Mucosa of gallbladder (tissue), 1 donor: ENCODE data around the gene PDE4DIP. TPM values are rescaled to one million over a fixed set of nuclear protein-coding genes. Genes with fewer than 3 reads are reported as not detected.
"Not testable (repeated sequence)": the region's sequence is repeated elsewhere in the genome, so short reads cannot be mapped to it uniquely, and the experiment has no call there.

ENCODE experiments used
- DNase-seq: peaks from one replicate; pipeline ENCODE4 v3.0.0-alpha.2; 2020; ENCODE audit warnings: low spot score
- total RNA-seq: library from RNA; stranded (reverse); gene quantifications from one replicate; pipeline ENCODE4 v1.2.1, GENCODE V29; 2021
- donor health status: DM: no; HTN: no; CAD: no.

Gene PDE4DIP
- total RNA-seq, 1 donor from 2014 or later, result 78.2 TPM

DNA sequence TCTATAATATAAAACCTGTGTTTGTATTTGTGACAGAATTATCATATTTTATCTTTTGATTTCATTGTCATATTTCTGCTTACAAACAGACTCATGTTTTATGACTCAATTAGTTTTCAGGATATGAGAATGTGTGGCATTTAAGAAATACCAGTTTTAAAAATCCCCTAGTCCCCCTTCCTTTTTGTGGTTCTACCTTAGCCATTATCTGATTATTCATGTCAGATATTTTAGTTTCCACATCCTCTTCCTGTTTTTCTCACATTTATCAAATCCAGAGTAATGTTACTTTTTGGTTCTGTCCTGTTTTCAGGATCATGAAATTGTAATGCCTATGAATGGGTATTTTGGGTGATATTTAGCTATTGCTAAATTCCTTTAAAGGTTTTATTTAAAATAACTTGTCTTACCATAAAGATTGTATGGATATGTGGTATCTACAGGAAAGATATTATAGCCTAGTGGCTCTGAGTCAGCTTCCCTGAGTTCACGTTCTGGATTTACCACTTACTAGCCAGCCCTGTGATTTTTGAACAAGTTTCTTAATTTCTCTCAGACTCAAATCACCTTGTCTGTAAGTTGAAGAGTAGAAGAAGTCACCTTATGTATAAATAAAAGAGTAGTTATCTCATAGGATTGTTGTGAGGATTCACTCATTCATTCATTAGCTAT, 131.8 kb downstream of the PDE4DIP start:
- not testable (repeated sequence) for DNase-seq

DNA sequence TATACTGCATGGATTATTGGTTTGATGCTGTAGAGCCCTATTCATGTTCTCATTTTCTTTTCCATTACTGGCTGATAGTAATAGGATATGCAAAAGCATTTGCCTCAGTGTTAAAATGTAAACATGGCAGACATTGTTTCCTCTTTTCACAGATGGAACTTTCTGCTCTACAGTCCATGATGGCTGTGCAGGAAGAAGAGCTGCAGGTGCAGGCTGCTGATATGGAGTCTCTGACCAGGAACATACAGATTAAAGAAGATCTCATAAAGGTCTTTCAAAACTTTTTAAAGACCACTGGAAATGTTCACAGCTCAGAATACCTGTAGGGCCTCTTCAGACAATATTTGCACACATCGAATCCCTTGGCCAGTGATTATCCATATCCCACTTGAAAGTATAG, 133.6 kb downstream of the PDE4DIP start:
- DNase-seq, result not testable (repeated sequence)

DNA sequence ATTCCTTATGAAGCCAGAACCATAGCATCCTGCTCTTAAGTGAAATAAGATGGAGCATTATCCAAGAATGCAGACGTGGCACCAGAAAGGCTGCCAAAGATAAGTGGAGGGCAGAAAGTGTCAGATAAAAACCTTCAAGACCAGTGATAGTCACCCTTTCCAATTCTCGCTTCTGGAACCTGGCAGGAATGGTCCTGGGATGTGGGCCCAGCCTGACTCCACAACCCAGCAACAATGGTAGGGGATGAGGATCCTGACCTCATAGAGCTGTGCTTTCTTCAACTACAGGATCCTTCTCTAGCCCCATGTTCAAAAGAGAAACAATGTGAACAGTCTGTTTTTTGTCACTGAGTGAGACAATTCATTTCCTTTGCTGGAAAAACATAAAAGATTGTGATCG, 145.2 kb downstream of the PDE4DIP start:
- not testable (repeated sequence) for DNase-seq

DNA sequence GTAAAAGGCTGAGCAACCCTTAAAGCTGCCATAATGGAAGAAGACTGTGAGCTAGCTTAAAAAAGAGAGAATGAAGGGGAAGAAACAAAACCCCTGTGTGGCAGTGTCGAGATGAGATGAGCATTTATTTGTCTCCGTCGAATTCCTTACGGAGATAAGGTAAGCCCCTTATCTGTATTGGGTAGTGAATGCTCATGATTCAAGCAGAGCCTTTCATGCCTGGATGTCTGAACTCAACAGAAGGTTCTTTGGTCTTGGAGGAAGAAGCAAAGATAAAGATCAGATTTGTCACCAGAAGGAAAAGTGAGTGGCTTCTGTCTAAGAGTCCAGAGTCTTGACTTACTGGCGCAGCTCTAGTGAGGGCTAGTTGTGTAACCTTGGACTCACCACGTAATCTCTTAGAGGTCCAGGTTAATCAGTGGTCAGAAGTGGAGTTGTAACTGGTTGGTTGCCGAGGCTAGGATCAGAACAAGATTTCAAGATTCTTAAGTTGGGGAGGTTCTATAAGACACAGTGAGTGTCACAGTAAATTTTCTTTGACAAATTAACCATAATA, 146.1 kb downstream of the PDE4DIP start:
- DNase-seq, result not testable (repeated sequence)

DNA sequence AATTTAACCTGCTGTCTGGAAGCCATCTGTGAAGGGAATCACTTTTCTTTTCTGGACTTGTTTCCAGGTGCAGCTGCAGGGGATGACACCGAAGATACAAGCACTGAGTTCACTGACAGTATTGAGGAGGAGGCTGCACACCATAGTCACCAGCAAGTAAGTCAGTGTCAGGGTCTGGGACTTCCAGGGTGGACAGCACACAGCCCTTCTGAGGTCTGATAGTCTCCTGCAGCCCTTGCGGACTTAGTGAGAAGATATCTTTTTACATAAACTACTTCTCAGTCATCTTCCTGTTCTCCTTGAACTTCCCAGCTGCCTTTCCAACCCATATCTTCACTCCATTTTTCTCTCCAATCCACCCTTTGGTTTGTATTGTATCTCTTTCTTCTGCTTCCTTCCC, 147.6 kb downstream of the PDE4DIP start:
- not testable (repeated sequence) for DNase-seq

DNA sequence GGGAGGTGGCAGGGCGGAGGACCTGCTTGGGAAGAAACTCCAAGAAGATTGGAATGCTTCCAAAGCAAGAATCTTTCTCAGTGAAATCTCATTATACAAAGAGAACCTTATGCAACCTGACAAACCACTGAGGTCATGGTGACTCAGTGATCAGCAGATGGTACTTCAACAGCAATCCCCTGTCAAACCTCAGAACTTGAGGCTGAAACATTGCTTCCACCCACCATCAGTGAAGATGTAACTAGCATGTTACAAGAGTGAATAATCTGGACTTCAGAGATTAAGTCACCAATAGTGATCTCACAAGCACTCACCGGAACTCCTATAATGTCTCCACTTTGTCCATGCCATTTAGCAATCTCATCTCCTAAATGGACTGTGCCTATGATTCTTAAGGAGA, 148.1 kb downstream of the PDE4DIP start:
- DNase-seq, result not testable (repeated sequence)

DNA sequence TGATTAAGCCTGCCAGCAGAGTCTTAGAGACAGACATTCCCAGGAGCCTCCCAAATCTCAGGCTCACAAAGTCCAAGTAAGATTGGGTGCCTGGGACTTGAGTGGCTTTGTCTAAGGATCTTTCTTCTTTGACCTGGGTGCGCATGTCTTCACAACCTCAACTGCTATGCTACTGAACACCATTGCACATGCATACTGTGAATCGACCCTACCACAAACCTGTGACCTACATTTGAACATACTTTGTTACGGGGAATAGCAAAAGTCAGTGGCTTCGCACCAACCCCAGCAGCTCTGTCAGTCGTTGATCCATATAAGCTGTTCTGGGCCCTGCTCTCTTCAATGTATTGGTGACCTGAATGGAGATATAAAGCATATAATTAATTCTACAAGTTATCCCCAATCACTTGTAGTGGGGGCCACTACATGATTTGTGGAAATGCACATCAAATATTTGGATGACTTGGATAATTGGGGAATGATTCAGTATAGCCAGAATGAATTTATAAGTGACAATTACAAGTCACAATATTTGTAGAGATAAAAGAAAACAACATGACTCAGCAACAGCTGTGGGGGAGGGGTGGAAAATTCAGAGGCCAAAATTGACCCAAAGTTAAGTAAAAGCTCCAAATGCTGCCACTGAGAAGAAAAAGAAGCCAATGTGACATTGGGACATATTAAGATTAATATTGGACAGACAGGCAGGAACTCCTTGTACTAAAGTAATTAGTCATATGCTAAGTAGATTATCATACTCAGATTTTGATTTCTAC, 152.4 kb downstream of the PDE4DIP start:
- DNase-seq, result not testable (repeated sequence)

DNA sequence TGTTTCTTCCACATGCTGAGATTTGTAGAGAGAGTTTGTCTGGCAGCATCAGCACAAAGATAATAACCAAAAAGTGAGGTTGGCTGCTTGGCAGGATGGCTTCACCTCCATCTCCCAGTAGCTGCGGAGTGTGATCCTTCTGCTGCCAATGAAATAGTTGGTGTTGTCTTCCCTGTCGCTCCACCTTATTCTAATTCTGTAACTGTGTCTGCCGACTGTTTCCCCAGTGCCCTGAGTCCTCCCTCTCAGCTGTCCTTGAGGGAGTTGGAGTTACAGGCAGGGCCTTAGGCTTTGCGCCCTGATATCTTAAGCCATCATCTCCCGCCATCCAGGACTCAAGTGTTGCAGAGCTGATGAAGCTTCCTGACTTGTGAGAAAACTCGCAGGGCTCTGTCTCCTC, 153.2 kb downstream of the PDE4DIP start:
- not testable (repeated sequence) for DNase-seq

DNA sequence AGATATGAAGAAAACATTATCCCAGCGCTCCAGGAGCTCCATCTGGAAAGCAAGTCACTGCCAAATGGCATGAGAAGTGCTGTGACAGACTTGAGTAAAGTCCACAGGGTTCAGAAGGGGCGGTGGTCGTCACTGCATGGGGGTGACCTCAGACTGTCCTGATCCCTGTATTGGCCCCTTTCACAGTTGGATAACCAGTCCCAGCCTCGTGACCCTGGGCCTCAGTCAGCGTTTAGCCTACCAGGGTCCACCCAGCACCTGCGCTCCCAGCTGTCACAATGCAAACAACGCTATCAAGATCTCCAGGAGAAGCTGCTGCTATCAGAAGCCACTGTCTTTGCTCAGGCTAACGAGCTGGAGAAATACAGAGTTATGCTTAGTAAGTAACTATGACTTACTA, 158.4 kb downstream of the PDE4DIP start:
- not testable (repeated sequence) for DNase-seq

DNA sequence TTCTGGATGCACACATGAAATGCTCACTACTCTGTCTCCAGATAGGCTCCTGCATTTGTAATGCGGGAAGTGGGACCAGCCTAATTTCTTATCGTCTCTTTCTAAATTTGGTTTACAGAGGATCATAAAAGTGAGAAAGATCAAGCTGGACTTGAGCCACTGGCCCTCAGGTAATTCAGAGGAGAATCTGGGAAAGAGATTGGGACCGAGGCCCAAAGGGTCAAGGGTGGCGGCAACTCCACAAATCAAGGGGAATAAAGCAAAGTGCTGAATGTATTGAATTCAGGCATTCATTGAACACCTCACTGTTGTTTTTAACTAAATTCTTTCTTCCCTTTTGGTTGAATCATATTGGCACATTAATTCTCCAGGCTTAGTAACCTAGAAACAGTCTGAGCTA, 164.1 kb downstream of the PDE4DIP start:
- DNase-seq, result not testable (repeated sequence)

DNA sequence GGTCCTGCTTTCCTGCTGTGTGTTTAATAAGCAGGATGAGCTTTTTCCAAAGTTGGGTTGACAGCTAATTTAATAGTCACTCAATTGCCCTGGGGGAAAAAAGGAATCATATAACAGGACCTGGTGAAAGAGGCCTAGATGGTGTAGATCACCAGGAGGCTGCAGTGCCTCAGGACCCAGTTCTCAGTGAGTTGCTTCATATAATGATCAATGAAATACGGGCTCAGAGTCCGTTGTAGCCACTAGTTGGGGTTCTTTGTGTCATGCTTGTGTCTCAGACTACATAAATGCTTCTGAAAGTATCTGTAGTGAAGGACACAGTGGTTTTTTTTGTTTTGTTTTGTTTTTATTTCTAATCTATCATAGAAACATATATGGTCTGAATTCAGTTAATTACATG, 164.5 kb downstream of the PDE4DIP start:
- DNase-seq, result not testable (repeated sequence)

DNA sequence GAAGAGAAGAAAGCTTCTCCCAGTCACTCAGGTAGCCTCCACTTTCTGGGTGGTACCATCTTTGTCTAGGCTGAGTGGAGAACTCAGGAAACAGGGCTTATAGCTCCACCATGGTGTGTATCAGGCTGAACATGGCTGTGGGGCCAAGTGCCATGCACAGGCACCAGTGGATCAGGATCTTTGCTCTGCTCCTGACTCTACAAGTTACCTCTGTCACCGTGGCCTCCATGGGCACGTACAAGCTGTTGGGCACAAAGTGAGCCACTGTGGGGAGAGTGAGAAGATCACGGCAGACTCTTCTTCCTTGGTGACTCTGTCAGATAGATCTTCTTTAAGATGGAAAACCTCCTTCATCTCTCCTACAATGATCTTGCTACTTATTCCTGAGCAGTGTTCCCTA, 165.5 kb downstream of the PDE4DIP start:
- DNase-seq, result not testable (repeated sequence)

DNA sequence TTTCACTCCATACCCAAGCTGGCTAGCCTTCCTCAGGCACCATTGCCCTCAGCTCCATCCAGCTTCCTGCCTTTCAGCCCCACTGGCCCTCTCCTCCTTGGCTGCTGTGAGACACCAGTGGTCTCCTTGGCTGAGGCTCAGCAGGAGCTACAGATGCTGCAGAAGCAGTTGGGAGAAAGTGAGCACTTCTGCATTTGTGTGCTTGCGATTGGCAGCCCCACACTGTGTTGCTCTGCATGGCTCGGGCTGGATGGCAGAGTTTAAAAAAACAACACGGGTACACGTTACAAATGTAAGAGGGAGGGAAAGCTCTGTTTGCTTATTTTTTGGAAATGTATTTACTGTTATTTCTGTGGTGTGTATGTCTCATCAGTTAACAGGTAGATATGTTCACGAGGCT, 168.4 kb downstream of the PDE4DIP start:
- not testable (repeated sequence) for DNase-seq

DNA sequence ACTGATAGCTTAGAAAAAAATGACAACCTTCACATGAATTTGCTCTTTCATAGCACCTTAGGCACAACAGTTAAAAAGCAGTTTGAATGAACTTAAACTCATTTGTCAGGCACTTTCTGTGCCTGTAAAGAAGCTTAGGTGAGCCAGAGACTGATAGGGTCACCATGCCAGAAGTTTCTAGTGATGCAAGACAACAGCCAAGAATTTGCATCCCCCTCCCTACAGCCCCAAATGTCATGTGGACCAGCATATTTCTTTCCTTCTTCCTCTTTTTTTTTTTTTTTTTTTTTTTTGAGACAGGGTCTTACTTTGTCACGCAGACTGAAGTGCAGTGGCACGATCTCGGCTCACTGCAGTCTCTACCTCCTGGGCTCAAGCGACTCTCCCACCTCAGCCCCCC, 169.3 kb downstream of the PDE4DIP start:
- DNase-seq, result not testable (repeated sequence)

DNA sequence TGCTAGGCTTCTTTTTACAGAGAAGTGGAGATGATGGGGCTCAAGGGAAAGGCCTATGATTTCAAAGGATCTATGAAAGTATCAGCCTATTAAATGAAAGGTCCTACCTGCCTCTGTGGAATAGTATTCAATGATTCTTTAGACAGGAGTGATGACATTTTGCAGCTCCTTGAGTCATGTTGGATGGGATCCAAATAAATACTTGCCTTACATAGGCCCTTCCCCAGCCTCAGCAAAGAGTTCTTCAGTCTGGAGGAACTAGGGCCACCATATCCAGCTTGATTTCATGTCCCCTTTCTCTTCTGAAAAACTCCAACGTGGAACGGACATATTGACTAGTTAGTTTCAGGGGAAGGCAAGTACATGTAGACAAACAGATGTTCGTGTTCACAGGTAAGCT, 171.3 kb downstream of the PDE4DIP start:
- DNase-seq, result not testable (repeated sequence)

DNA sequence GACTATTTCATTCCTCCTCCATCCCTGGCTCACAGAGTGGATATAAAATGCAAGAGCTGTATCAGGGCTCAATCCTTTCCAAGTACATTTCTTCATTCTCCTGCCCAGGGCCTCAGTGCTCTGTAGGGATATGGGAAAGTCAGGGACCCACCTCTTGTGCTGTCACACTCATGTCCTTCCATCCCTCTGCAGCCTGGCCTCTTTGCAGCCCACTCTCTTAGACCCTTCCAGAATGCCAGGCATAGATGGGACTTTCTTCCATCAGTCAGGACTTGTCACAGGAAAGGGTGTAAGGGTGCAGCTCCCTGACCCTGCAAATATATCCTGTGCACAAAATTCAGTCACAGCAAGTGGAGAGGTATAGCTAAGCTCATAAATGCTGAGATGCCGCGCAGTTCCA, 172.4 kb downstream of the PDE4DIP start:
- DNase-seq, result not testable (repeated sequence)

DNA sequence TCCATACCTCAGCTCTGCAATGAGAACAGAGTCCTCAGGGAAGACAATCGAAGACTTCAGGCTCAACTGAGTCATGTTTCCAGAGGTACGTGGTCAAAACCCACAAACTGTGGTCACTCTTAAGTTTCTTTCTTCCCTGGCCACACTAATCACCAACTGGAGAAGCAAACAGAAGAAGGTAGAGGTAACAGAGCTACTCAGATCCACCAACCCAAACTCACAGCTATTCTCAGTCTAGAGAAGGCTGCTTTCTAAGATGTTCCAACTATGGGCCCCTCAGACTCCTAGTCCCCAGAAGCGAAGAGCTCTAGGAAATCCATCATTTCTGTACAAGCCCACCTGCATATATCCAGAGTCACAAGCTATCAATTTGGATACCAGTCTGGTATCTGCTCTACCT, 174.3 kb downstream of the PDE4DIP start:
- not testable (repeated sequence) for DNase-seq

DNA sequence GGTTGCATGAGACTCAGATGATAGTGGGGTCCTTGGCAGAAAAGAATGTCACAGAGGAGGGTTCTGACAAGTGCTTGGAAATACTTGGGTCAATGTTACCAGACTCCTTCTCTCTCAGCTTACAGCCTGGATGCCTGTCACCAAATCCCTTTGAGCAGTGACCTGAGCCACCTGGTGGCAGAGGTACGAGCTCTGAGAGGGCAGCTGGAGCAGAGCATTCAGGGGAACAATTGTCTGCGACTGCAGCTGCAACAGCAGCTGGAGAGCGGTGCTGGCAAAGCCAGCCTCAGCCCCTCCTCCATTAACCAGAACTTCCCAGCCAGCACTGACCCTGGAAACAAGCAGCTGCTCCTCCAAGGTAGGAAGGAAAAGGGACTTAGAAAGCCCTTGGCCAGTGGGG, 180.1 kb downstream of the PDE4DIP start:
- not testable (repeated sequence) for DNase-seq

DNA sequence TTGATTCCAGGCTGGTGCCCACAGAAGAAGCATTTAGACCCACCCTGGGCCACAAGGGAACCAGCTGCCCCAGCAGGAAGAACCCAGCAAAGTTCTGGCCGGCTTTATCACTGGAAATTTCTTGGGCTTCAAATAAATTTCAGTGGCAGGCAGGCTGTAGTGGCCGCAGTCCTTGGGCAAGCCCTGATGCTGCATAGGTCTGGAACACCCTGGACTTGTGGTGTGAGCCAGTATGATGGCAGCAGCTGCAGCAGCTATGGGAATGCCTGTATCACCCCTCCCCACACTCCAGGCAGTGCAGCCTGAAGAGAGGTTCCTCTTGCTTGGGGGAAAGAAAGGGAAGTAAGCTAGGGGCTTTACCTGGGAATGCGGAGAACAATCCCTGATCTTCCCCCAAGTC, 189.7 kb downstream of the PDE4DIP start:
- DNase-seq, result not testable (repeated sequence)

DNA sequence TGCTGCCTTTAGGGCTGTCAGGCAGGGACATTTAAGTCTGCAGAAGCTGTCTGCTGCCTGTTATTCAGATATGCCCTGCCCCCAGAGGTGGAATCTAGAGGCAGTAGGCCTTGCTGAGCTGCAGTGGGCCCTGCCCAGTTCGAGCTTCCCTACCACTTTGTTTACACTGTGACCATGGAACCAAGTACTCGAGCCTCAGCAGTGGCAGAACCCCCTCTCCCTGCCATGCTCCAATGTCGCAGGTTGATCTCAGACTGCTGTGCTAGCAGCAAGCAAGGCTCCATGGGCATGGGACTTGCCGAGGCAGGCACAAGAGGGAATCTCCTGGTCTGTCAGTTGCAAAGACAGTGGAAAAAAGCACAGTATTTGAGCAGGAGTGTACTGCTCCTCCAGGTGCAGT, 198.8 kb downstream of the PDE4DIP start:
- not testable (repeated sequence) for DNase-seq

DNA sequence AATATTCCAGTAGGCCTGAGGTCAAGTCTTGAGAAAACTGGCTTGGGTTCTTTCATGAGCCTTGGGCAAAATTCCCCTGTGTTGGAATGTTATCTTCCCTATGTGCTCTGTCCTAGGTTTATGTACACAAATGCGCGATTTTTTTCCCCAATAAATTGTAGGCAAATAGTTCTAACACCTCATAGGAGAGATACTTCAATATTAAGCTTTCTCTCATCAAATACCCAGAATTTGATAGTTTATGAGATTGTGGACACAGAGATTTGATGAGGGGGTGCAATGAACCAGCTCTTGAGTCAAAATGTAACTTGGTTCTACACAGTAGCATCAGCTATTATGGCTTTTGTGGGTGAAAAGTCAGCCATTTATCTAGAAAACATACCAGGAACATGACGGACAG, 220.4 kb downstream of the PDE4DIP start:
- not testable (repeated sequence) for DNase-seq

DNA sequence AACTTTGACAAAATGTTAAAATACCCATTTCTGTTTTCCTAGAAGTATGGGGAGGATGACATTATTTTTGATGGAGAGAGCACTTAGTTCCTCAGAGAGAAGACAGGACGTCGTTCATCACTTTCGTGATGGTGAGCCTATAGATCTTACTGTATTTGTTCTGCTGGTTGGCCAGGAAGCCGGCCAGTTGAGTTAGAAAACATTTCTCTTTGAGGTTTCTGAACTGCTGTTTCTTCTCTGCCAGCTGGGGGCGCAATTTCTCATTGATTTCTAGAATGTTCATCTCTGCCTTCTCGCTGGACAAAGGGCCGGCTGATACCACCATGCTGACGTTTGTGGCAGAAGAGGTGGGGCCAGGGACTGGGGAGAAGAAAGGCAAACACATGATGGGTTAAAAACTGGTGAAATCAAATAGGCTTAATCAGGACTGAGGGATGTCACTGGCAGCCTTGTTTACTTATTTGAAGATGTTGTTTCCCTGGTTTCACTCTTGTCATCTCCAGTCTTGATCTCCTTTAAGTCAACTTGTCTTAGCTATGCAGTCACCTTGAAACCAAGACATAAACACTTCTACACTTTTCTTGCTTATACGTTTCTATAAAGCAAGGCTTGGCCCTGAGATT, 231.4 kb downstream of the PDE4DIP start:
- DNase-seq, result not testable (repeated sequence)
